ENCODE results near the gene GAS7.

GRCh38 chr17:10077561-10078299, 120.7 kb downstream of the GAS7 start:
- no peak for TF ChIP-seq POLR2A (IDR thresholded peaks at IDR 0.05)
- no peak for TF ChIP-seq CTCF (IDR thresholded peaks at IDR 0.05)
- TF ChIP-seq EP300 (IDR thresholded peaks at IDR 0.05), result no peak
